Activated CD4-positive, CD25-positive, alpha-beta regulatory T cell (primary cell): ENCODE measurements around the gene TICAM1.

Source experiments
- DNase-seq, 4 experiments: peaks; one replicate each; lab custom pipeline; 2025; lab: John Stamatoyannopoulos, UW

Gene TICAM1

GRCh38 chr19:4768934-4769777, 62.4 kb downstream of the TICAM1 start:
- DNase-seq: peak; percentile 40 to 52 (median 46)
